ENCODE results near the gene STYK1.
"Not testable (repeated sequence)": the region's sequence is repeated elsewhere in the genome, so short reads cannot be mapped to it uniquely, and the experiment has no call there.

The STYK1 gene

GRCh38 chr12:10688042-10688441, 14.2 kb upstream of the STYK1 start:
- Histone ChIP-seq H3K9me3 (ENCODE audit: insufficient read depth, low read depth, low read length) (no peaks in the 10 kb centered on the region), H3K9ac (ENCODE audit: low read depth, low read length) (no peak overlapping the region), H3K27me3 (ENCODE audit: insufficient read depth, low read length) (no peaks in the 10 kb centered on the region), H3K4me1 (ENCODE audit: insufficient read depth, low read length) (no peaks in the 10 kb centered on the region), H3K27ac (ENCODE audit: low read length) (no peak overlapping the region), H3K4me3 (ENCODE audit: low read length) (no peak overlapping the region), H3K36me3 (ENCODE audit: insufficient read depth, low read depth, low read length) (no peaks in the 10 kb centered on the region)

- no peaks in the 10 kb centered on the region for H3K9me3 ChIP-seq (ENCODE audit: insufficient read depth, low read depth, low read length)
- no peak overlapping the region for H3K9ac ChIP-seq (ENCODE audit: low read depth, low read length)
- no peak overlapping the region for H3K27ac ChIP-seq (ENCODE audit: low read length)
- no peaks in the 10 kb centered on the region for H3K4me1 ChIP-seq (ENCODE audit: insufficient read depth, low read length)
- H3K27me3 ChIP-seq (ENCODE audit: insufficient read depth, low read length) = no peaks in the 10 kb centered on the region
- H3K4me3 ChIP-seq (ENCODE audit: low read length) = no peak overlapping the region
- H3K36me3 ChIP-seq (ENCODE audit: insufficient read depth, low read depth, low read length) = no peaks in the 10 kb centered on the region
Observed at GRCh38 chr12:10672231-10672868, 1.5 kb downstream of the STYK1 start.

GRCh38 chr12:10669533-10669932, 4.3 kb downstream of the STYK1 start:
- H3K9me3 ChIP-seq (ENCODE audit: insufficient read depth, low read depth, low read length) = no peaks in the 10 kb centered on the region
- H3K27me3 ChIP-seq (ENCODE audit: insufficient read depth, low read length) = no peaks in the 10 kb centered on the region
- no peak overlapping the region for H3K27ac ChIP-seq (ENCODE audit: low read length)
- H3K4me3 ChIP-seq (ENCODE audit: low read length) = no peak overlapping the region
- no peaks in the 10 kb centered on the region for H3K4me1 ChIP-seq (ENCODE audit: insufficient read depth, low read length)
- H3K9ac ChIP-seq (ENCODE audit: low read depth, low read length) = no peak overlapping the region
- H3K36me3 ChIP-seq (ENCODE audit: insufficient read depth, low read depth, low read length) = no peaks in the 10 kb centered on the region

- no peaks in the 10 kb centered on the region for H3K4me1 ChIP-seq (ENCODE audit: insufficient read depth, low read length)
- no peaks in the 10 kb centered on the region for H3K9me3 ChIP-seq (ENCODE audit: insufficient read depth, low read depth, low read length)
- H3K27me3 ChIP-seq (ENCODE audit: insufficient read depth, low read length) = no peaks in the 10 kb centered on the region
- H3K9ac ChIP-seq (ENCODE audit: low read depth, low read length) = no peak overlapping the region
- H3K4me3 ChIP-seq (ENCODE audit: low read length) = no peak overlapping the region
- H3K27ac ChIP-seq (ENCODE audit: low read length) = no peak overlapping the region
- H3K36me3 ChIP-seq (ENCODE audit: insufficient read depth, low read depth, low read length) = no peaks in the 10 kb centered on the region
Observed at GRCh38 chr12:10668526-10668925, 5.3 kb downstream of the STYK1 start.

- no peak overlapping the region for H3K4me3 ChIP-seq (ENCODE audit: low read length)
Observed at GRCh38 chr12:10667581-10667980, 6.3 kb downstream of the STYK1 start.

GRCh38 chr12:10664499-10664898, 9.4 kb downstream of the STYK1 start:
- Histone ChIP-seq H3K9me3 (ENCODE audit: insufficient read depth, low read depth, low read length) (peaks cover 6% of the 10 kb centered on the region; the same call in 1 of the 2 replicates), H3K4me1 (ENCODE audit: insufficient read depth, low read length) (no peaks in the 10 kb centered on the region), H3K27ac (ENCODE audit: low read length) (no peak overlapping the region), H3K9ac (ENCODE audit: low read depth, low read length) (no peak overlapping the region), H3K27me3 (ENCODE audit: insufficient read depth, low read length) (no peaks in the 10 kb centered on the region), H3K36me3 (ENCODE audit: insufficient read depth, low read depth, low read length) (no peaks in the 10 kb centered on the region), H3K4me3 (ENCODE audit: low read length) (no peak overlapping the region)

More at GRCh38 chr12:10667581-10667980, 6.3 kb downstream of the STYK1 start:
- Histone ChIP-seq H3K9me3 (ENCODE audit: insufficient read depth, low read depth, low read length) (no peaks in the 10 kb centered on the region), H3K27ac (ENCODE audit: low read length) (no peak overlapping the region), H3K9ac (ENCODE audit: low read depth, low read length) (no peak overlapping the region), H3K27me3 (ENCODE audit: insufficient read depth, low read length) (no peaks in the 10 kb centered on the region), H3K4me1 (ENCODE audit: insufficient read depth, low read length) (no peaks in the 10 kb centered on the region), H3K36me3 (ENCODE audit: insufficient read depth, low read depth, low read length) (no peaks in the 10 kb centered on the region)

GRCh38 chr12:10663869-10664268, 10.0 kb downstream of the STYK1 start:
- Histone ChIP-seq H3K27ac (ENCODE audit: low read length) (no peak overlapping the region), H3K9me3 (ENCODE audit: insufficient read depth, low read depth, low read length) (peaks cover 11% of the 10 kb centered on the region), H3K9ac (ENCODE audit: low read depth, low read length) (no peak overlapping the region), H3K4me1 (ENCODE audit: insufficient read depth, low read length) (no peaks in the 10 kb centered on the region), H3K4me3 (ENCODE audit: low read length) (no peak overlapping the region), H3K36me3 (ENCODE audit: insufficient read depth, low read depth, low read length) (no peaks in the 10 kb centered on the region), H3K27me3 (ENCODE audit: insufficient read depth, low read length) (no peaks in the 10 kb centered on the region)

GRCh38 chr12:10661338-10661737, 12.5 kb downstream of the STYK1 start:
- Histone ChIP-seq H3K9me3 (ENCODE audit: insufficient read depth, low read depth, low read length) (peaks cover 28% of the 10 kb centered on the region), H3K36me3 (ENCODE audit: insufficient read depth, low read depth, low read length) (no peaks in the 10 kb centered on the region), H3K4me1 (ENCODE audit: insufficient read depth, low read length) (no peaks in the 10 kb centered on the region), H3K27me3 (ENCODE audit: insufficient read depth, low read length) (no peaks in the 10 kb centered on the region), H3K27ac (ENCODE audit: low read length) (no peak overlapping the region), H3K4me3 (ENCODE audit: low read length) (no peak overlapping the region), H3K9ac (ENCODE audit: low read depth, low read length) (no peak overlapping the region)

GRCh38 chr12:10654003-10654402, 19.8 kb downstream of the STYK1 start:
- H3K4me3 ChIP-seq (ENCODE audit: low read length) = no peak overlapping the region

GRCh38 chr12:10652192-10652591, 21.7 kb downstream of the STYK1 start:
- no peaks in the 10 kb centered on the region for H3K36me3 ChIP-seq (ENCODE audit: insufficient read depth, low read depth, low read length)
- no peak overlapping the region for H3K9ac ChIP-seq (ENCODE audit: low read depth, low read length)
- peaks cover 33% of the 10 kb centered on the region for H3K9me3 ChIP-seq (ENCODE audit: insufficient read depth, low read depth, low read length)
- no peaks in the 10 kb centered on the region for H3K27me3 ChIP-seq (ENCODE audit: insufficient read depth, low read length)
- H3K4me3 ChIP-seq (ENCODE audit: low read length) = no peak overlapping the region
- no peak overlapping the region for H3K27ac ChIP-seq (ENCODE audit: low read length)
- H3K4me1 ChIP-seq (ENCODE audit: insufficient read depth, low read length) = no peaks in the 10 kb centered on the region

More at GRCh38 chr12:10654003-10654402, 19.8 kb downstream of the STYK1 start:
- Histone ChIP-seq H3K4me1 (ENCODE audit: insufficient read depth, low read length) (no peaks in the 10 kb centered on the region), H3K27me3 (ENCODE audit: insufficient read depth, low read length) (no peaks in the 10 kb centered on the region), H3K9me3 (ENCODE audit: insufficient read depth, low read depth, low read length) (peaks cover 32% of the 10 kb centered on the region), H3K9ac (ENCODE audit: low read depth, low read length) (no peak overlapping the region), H3K36me3 (ENCODE audit: insufficient read depth, low read depth, low read length) (no peaks in the 10 kb centered on the region), H3K27ac (ENCODE audit: low read length) (no peak overlapping the region)

- H3K9ac ChIP-seq (ENCODE audit: low read depth, low read length); H3K36me3 ChIP-seq (ENCODE audit: insufficient read depth, low read depth, low read length); H3K4me1 ChIP-seq (ENCODE audit: insufficient read depth, low read length); H3K4me3 ChIP-seq (ENCODE audit: low read length); H3K27me3 ChIP-seq (ENCODE audit: insufficient read depth, low read length); H3K27ac ChIP-seq (ENCODE audit: low read length): not testable (repeated sequence)
- H3K9me3 ChIP-seq (ENCODE audit: insufficient read depth, low read depth, low read length) = peaks cover 41% of the 10 kb centered on the region
Observed at GRCh38 chr12:10646576-10646975, 27.3 kb downstream of the STYK1 start.

- H3K36me3 ChIP-seq (ENCODE audit: insufficient read depth, low read depth, low read length) = no peaks in the 10 kb centered on the region
- no peaks in the 10 kb centered on the region for H3K27me3 ChIP-seq (ENCODE audit: insufficient read depth, low read length)
- peaks cover 41% of the 10 kb centered on the region for H3K9me3 ChIP-seq (ENCODE audit: insufficient read depth, low read depth, low read length)
- no peak overlapping the region for H3K4me3 ChIP-seq (ENCODE audit: low read length)
- no peak overlapping the region for H3K9ac ChIP-seq (ENCODE audit: low read depth, low read length)
- H3K27ac ChIP-seq (ENCODE audit: low read length) = no peak overlapping the region
- H3K4me1 ChIP-seq (ENCODE audit: insufficient read depth, low read length) = no peaks in the 10 kb centered on the region
Observed at GRCh38 chr12:10645910-10646309, 27.9 kb downstream of the STYK1 start.
